OCI-LY1 (cell line): ENCODE measurements around the gene UTS2R.
A peak's percentile ranks its signal among the peaks of the same experiment; 100 is the strongest.
"Not testable (repeated sequence)": the region's sequence is repeated elsewhere in the genome, so short reads cannot be mapped to it uniquely, and the experiment has no call there.

Experiments
- H2AFZ ChIP-seq: fragments of 200-600 bp; sonication (generic), shearing (Covaris generic); 2 replicates; pipeline ENCODE4 v1.6.0; 2014; ENCODE audit warnings: antibody characterized with exemption, mild to moderate bottlenecking, low read length
- H3F3A ChIP-seq: fragments of 200-600 bp; sonication (generic), shearing (Covaris generic); 2 replicates; pipeline ENCODE4 v1.6.0; 2014; ENCODE audit warnings: mild to moderate bottlenecking, antibody characterized with exemption, low read length, moderate library complexity; ENCODE audit not compliant: insufficient read depth
- H3K27ac ChIP-seq: fragments of 200-600 bp; sonication (generic); 2 replicates; pipeline ENCODE4 v1.5.1; 2014; ENCODE audit warnings: low read length, mixed run types, mild to moderate bottlenecking, low read depth; ENCODE audit not compliant: poor library complexity, severe bottlenecking
- H3K27me3 ChIP-seq: fragments of 200-600 bp; sonication (generic); 2 replicates; pipeline ENCODE4 v1.6.0; 2014; ENCODE audit warnings: antibody characterized with exemption, mild to moderate bottlenecking, low read length, moderate library complexity; ENCODE audit not compliant: insufficient read depth
- H3K36me3 ChIP-seq: fragments of 200-600 bp; sonication (generic); 2 replicates; pipeline ENCODE4 v1.6.1; 2014; ENCODE audit warnings: mild to moderate bottlenecking, antibody characterized with exemption, low read length, moderate library complexity, mixed read lengths; ENCODE audit not compliant: insufficient read depth
- H3K4me1 ChIP-seq: fragments of 200-600 bp; sonication (generic); 2 replicates; pipeline ENCODE4 v1.5.1; 2014; ENCODE audit warnings: mild to moderate bottlenecking, low read length, moderate library complexity; ENCODE audit not compliant: insufficient read depth, severe bottlenecking
- H3K4me2 ChIP-seq: fragments of 200-600 bp; sonication (generic), shearing (Covaris generic); 2 replicates; pipeline ENCODE4 v1.6.1; 2014; ENCODE audit warnings: low read length
- H3K4me3 ChIP-seq: fragments of 200-600 bp; sonication (generic); 2 replicates; pipeline ENCODE4 v1.5.1; 2014; ENCODE audit warnings: low read length, low read depth, mild to moderate bottlenecking, mixed read lengths; ENCODE audit not compliant: poor library complexity, severe bottlenecking
- H3K79me2 ChIP-seq: fragments of 200-600 bp; shearing (Covaris generic); 2 replicates; pipeline ENCODE4 v1.6.1; 2016; ENCODE audit warnings: mixed run types, low read length, mixed read lengths; ENCODE audit not compliant: insufficient read depth
- H3K9ac ChIP-seq: fragments of 200-600 bp; sonication (generic), shearing (Covaris generic); 2 replicates; pipeline ENCODE4 v1.6.1; 2014; ENCODE audit warnings: mild to moderate bottlenecking, low read length, mixed read lengths
- H3K9me2 ChIP-seq: fragments of 200-600 bp; sonication (generic), shearing (Covaris generic); 2 replicates; pipeline ENCODE4 v1.6.1; 2014; ENCODE audit warnings: low read depth, mild to moderate bottlenecking, low read length, mixed read lengths
- H3K9me3 ChIP-seq: fragments of 200-600 bp; shearing (Covaris generic); 2 replicates; pipeline ENCODE4 v1.6.1; 2014; ENCODE audit warnings: low read length, mixed read lengths
- H4K20me1 ChIP-seq: fragments of 200-600 bp; sonication (generic), shearing (Covaris generic); 2 replicates; pipeline ENCODE4 v1.6.0; 2016; ENCODE audit warnings: mild to moderate bottlenecking, low read length; ENCODE audit not compliant: insufficient read depth
- EZH2 ChIP-seq: fragments of 200-600 bp; sonication (generic), shearing (Covaris generic); IDR thresholded peaks from 2 replicates; pipeline ENCODE4 v1.8.0; 2017; ENCODE audit warnings: borderline replicate concordance, mixed run types, mild to moderate bottlenecking, antibody characterized with exemption, low read length, moderate library complexity, mixed read lengths
- TF ChIP-seq, protein P1 (sequence below): fragments of 200-600 bp; sonication (generic), shearing (Covaris generic); IDR thresholded peaks from 2 replicates; pipeline ENCODE4 v1.5.1; 2017; ENCODE audit warnings: mild to moderate bottlenecking, antibody characterized with exemption, low read length, moderate library complexity, mixed read lengths

The UTS2R gene

DNA sequence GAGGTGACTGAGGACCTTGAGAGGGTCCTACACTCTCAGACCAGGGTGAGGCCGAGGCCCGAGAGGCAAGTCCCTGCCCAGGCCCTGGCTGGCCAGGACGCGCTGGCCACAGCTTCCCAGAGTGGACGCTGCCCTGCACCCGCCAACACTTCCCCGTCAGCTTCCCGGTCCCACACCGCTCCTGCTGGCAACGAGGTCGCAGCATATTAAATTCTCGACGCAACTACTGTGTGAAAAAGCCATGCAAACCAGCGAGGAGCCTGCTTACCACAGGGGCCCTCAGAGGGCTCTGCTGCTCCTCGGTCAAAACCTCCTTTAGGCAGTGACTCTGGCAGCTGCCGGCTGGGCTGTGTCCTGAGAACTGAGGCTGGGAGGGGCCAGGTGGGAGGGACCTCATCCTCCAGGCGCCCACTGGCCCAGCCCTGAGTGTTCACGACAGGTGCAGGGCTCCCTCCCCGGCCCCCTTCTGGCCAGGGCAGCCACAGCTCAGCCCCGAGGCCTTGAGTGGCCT, 14.7 kb upstream of the UTS2R start:
- Histone ChIP-seq H3K27ac (no peak overlapping the region), H2AFZ (no peak overlapping the region), H3K27me3 (no peaks in the 10 kb centered on the region), H3K4me1 (peaks cover 32% of the 10 kb centered on the region), H4K20me1 (no peaks in the 10 kb centered on the region), H3K9me2 (no peaks in the 10 kb centered on the region), H3K9me3 (no peaks in the 10 kb centered on the region), H3K36me3 (no peaks in the 10 kb centered on the region), H3K79me2 (no peaks in the 10 kb centered on the region), H3K4me2 (no peak overlapping the region), H3F3A (no peaks in the 10 kb centered on the region), H3K9ac (no peak overlapping the region), H3K4me3 (no peak overlapping the region)
- TF ChIP-seq EZH2 = no peak
- TF ChIP-seq, protein P1, sequence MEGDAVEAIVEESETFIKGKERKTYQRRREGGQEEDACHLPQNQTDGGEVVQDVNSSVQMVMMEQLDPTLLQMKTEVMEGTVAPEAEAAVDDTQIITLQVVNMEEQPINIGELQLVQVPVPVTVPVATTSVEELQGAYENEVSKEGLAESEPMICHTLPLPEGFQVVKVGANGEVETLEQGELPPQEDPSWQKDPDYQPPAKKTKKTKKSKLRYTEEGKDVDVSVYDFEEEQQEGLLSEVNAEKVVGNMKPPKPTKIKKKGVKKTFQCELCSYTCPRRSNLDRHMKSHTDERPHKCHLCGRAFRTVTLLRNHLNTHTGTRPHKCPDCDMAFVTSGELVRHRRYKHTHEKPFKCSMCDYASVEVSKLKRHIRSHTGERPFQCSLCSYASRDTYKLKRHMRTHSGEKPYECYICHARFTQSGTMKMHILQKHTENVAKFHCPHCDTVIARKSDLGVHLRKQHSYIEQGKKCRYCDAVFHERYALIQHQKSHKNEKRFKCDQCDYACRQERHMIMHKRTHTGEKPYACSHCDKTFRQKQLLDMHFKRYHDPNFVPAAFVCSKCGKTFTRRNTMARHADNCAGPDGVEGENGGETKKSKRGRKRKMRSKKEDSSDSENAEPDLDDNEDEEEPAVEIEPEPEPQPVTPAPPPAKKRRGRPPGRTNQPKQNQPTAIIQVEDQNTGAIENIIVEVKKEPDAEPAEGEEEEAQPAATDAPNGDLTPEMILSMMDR = 0 out of 2 replicates have a peak, but pooled peaks have one; percentile 2

DNA sequence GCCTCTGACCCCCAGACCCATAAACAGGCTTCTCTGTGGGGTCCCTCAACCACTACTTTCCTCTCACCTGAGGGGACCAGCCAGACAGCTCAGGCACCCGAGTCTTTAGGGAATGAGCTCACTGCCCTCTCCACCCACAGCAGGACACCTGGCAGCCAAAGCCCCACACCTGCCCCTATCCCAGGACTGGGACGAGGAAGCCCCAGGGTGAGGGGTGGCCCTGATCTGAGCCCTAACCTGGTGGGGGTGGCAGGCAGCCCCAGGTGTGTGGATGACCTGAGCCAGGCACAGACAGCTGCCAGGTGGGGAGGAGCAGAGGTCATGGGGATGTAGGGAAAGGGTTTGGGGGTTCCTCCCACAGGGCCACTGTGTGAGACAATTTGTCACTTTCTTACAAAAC, 14.2 kb upstream of the UTS2R start:
- Histone ChIP-seq H3K9me3 (no peaks in the 10 kb centered on the region), H3K4me1 (peaks cover 29% of the 10 kb centered on the region), H3K27ac (no peak overlapping the region), H3K79me2 (no peaks in the 10 kb centered on the region), H3K36me3 (no peaks in the 10 kb centered on the region), H3F3A (no peaks in the 10 kb centered on the region), H2AFZ (no peak overlapping the region), H3K27me3 (no peaks in the 10 kb centered on the region), H3K4me2 (no peak overlapping the region), H3K4me3 (no peak overlapping the region), H3K9ac (no peak overlapping the region), H3K9me2 (no peaks in the 10 kb centered on the region), H4K20me1 (no peaks in the 10 kb centered on the region)
- no peak for TF ChIP-seq EZH2
- TF ChIP-seq, protein P1 = no peak

- Histone ChIP-seq H3K9ac (no peak within 1 kb of the TSS), H2AFZ (no peak within 1 kb of the TSS), H3K36me3 (no peaks in the 10 kb centered on the region), H3K27me3 (no peaks in the 10 kb centered on the region), H3K4me3 (no peak within 1 kb of the TSS), H3K27ac (peak within 1 kb of the TSS; percentile 47), H3K9me2 (no peaks in the 10 kb centered on the region), H3F3A (no peaks in the 10 kb centered on the region), H3K4me1 (peaks cover 29% of the 10 kb centered on the region), H4K20me1 (no peaks in the 10 kb centered on the region), H3K79me2 (no peaks in the 10 kb centered on the region), H3K9me3 (no peaks in the 10 kb centered on the region), H3K4me2 (peak within 1 kb of the TSS; percentile 8; the same call in 1 of the 2 replicates)
- TF ChIP-seq, protein P1 = peak; percentile 13; the same call in 1 of the 2 replicates
- TF ChIP-seq EZH2 = no peak
Measured at GRCh38 chr17:82358465-82359350, 12.9 kb upstream of the UTS2R start, which contains the start of gene TEX19. TEX19 (plus strand) TSS chr17:82359247; CDS start chr17:82362151, 2,904 bp downstream.

GRCh38 chr17:82359451-82360074, 12.0 kb upstream of the UTS2R start:
- H3K4me2 ChIP-seq, H4K20me1 ChIP-seq, H3K9ac ChIP-seq: not testable (repeated sequence)

More at GRCh38 chr17:82359451-82360074, 12.0 kb upstream of the UTS2R start:
- not testable (repeated sequence) for H3K79me2 ChIP-seq, H3K4me3 ChIP-seq, H3K9me2 ChIP-seq, H3K9me3 ChIP-seq, H3K27ac ChIP-seq, H3K27me3 ChIP-seq, H3K36me3 ChIP-seq, H3F3A ChIP-seq, H2AFZ ChIP-seq
- H3K4me1 ChIP-seq = peaks cover 29% of the 10 kb centered on the region
